HCT116 (cell line): ENCODE results near the gene RNF166. TPM values are rescaled to one million over a fixed set of nuclear protein-coding genes. Genes with fewer than 3 reads are reported as not detected.
A peak's percentile ranks its signal among the peaks of the same experiment; 100 is the strongest.

Source experiments
- ATAC-seq: fragments of 200-7000 bp; cut with Tn5 transposase; 2 replicates; pipeline ENCODE4 v1.9.1; 2020; ENCODE audit warnings: mild to moderate bottlenecking, moderate library complexity
- BruUV-seq: library from RNA; stranded (reverse); fragments of 400-500 nt; replicated peaks from 2 replicates; lab custom pipeline; 2021; lab: Mats Ljungman, UMichigan
- CTCF ChIA-PET: fragments of 300-600 bp; sonication (Branson Sonifier 250); formaldehyde crosslinking; loops from one replicate; lab custom pipeline; 2021; ENCODE audit warnings: antibody characterized with exemption; lab: Charles Lee
- POLR2A ChIA-PET: fragments of 300-600, 350-600 bp; sonication (Branson Sonifier 250); formaldehyde crosslinking; loops from one replicate; lab custom pipeline; 2021; ENCODE audit warnings: antibody characterized with exemption; lab: Charles Lee
- RAD21 ChIA-PET, 2 experiments: fragments of 300-600 bp; sonication (Branson Sonifier 250); formaldehyde crosslinking; loops; one replicate each; lab custom pipeline; 2023; ENCODE audit warnings: low total read pairs in 2 of 2; ENCODE audit not compliant: uncharacterized antibody in 2 of 2, unreplicated experiment in 2 of 2, low non-redundant PET in 1 of 2; lab: Charles Lee
- DNase-seq: peaks from one replicate; pipeline ENCODE4 v3.0.0-alpha.2; 2010; ENCODE audit warnings: low read depth, low spot score
- H2AFZ ChIP-seq: fragments of 200-600 bp; shearing (Covaris generic), sonication (generic); 2 replicates; pipeline ENCODE4 v1.6.1; 2017; ENCODE audit warnings: low read depth, mixed run types, mixed read lengths, antibody characterized with exemption, low read length; ENCODE audit not compliant: poor library complexity, severe bottlenecking
- H3K27ac ChIP-seq: 2 replicates; pipeline ENCODE4 v1.5.1; 2012; ENCODE audit warnings: low read depth, low read length
- H3K27me3 ChIP-seq: fragments of 200-600 bp; sonication (generic); 2 replicates; pipeline ENCODE4 v1.6.1; 2016; ENCODE audit warnings: mixed run types, low read length, mixed read lengths; ENCODE audit not compliant: insufficient read depth
- H3K36me3 ChIP-seq, 2 experiments: fragments of 200-500 bp in 1 of 2; fragments of 200-600 bp in 1 of 2; sonication (Bioruptor generic) in 1 of 2; sonication (generic) in 1 of 2; 2 replicates each; pipeline versions ENCODE4 v1.5.1 to v1.6.1; 2014 to 2016; ENCODE audit warnings: low read length in 2 of 2, inconsistent platforms in 1 of 2, mixed read lengths in 1 of 2, mixed run types in 1 of 2; ENCODE audit not compliant: insufficient read depth in 2 of 2, control insufficient read depth in 1 of 2
- H3K4me1 ChIP-seq, 2 experiments: fragments of 200-600 bp in 1 of 2; sonication (generic) in 1 of 2; 2 replicates each; pipeline versions ENCODE4 v1.5.1 to v1.6.1; 2012 to 2017; ENCODE audit warnings: low read length in 2 of 2, inconsistent platforms in 1 of 2, mild to moderate bottlenecking in 1 of 2, mixed read lengths in 1 of 2, mixed run types in 1 of 2, moderate library complexity in 1 of 2; ENCODE audit not compliant: insufficient read depth in 2 of 2, control insufficient read depth in 1 of 2
- H3K4me2 ChIP-seq: fragments of 200-600 bp; sonication (generic); 2 replicates; pipeline ENCODE4 v1.6.1; 2017; ENCODE audit warnings: mixed run types, low read length, mixed read lengths
- H3K4me3 ChIP-seq, 2 experiments: fragments of 200-600 bp in 1 of 2; sonication (generic) in 1 of 2; replicated peaks in 1 of 2; 2 replicates each; pipeline ENCODE4 v1.5.1; 2011 to 2016; ENCODE audit warnings: low read length in 2 of 2, control low read depth in 1 of 2, low read depth in 1 of 2, mild to moderate bottlenecking in 1 of 2, mixed read lengths in 1 of 2, mixed run types in 1 of 2
- H3K79me2 ChIP-seq: fragments of 200-600 bp; sonication (generic); 2 replicates; pipeline ENCODE4 v1.6.1; 2017; ENCODE audit warnings: mild to moderate bottlenecking, mixed run types, low read length, moderate library complexity, mixed read lengths; ENCODE audit not compliant: insufficient read depth
- H3K9ac ChIP-seq: fragments of 200-600 bp; sonication (generic); 2 replicates; pipeline ENCODE4 v1.6.1; 2016; ENCODE audit warnings: low read length, mixed read lengths
- H3K9me2 ChIP-seq: fragments of 200-600 bp; sonication (generic), shearing (Covaris generic); 2 replicates; pipeline ENCODE4 v1.6.1; 2017; ENCODE audit warnings: mixed run types, mild to moderate bottlenecking, moderate library complexity; ENCODE audit not compliant: insufficient read depth
- H3K9me3 ChIP-seq, 2 experiments: fragments of 200-500 bp in 1 of 2; fragments of 200-600 bp in 1 of 2; sonication (Bioruptor generic) in 1 of 2; sonication (generic) in 1 of 2; 2 replicates each; pipeline ENCODE4 v1.6.1; 2014 to 2017; ENCODE audit warnings: low read length in 2 of 2, mixed read lengths in 2 of 2, inconsistent platforms in 1 of 2, low read depth in 1 of 2, mild to moderate bottlenecking in 1 of 2, mixed run types in 1 of 2, moderate library complexity in 1 of 2; ENCODE audit not compliant: control insufficient read depth in 1 of 2, insufficient read depth in 1 of 2
- H4K20me1 ChIP-seq: fragments of 200-600 bp; sonication (generic), shearing (Covaris generic); 2 replicates; pipeline ENCODE4 v1.6.1; 2017; ENCODE audit warnings: mixed run types, mild to moderate bottlenecking, moderate library complexity; ENCODE audit not compliant: insufficient read depth
- JUND ChIP-seq: IDR thresholded peaks from 2 replicates; pipeline ENCODE4 v1.6.1; 2012
- POLR2A ChIP-seq: IDR thresholded peaks from 2 replicates; pipeline ENCODE4 v1.7.0; 2011; ENCODE audit warnings: borderline replicate concordance; ENCODE audit not compliant: insufficient read depth, insufficient read length; ENCODE audit errors: extremely low read depth
- POLR2AphosphoS5 ChIP-seq: IDR thresholded peaks from 2 replicates; pipeline ENCODE4 v1.6.1; 2011; ENCODE audit warnings: mild to moderate bottlenecking, low read depth, low read length, moderate library complexity
- TCF7L2 ChIP-seq: IDR thresholded peaks from 2 replicates; pipeline ENCODE4 v1.7.0; 2011; ENCODE audit warnings: borderline replicate concordance, inconsistent platforms; ENCODE audit not compliant: insufficient read depth, insufficient read length; ENCODE audit errors: extremely low read depth
- ZFX ChIP-seq: fragments of 450-650 bp; IDR thresholded peaks from 2 replicates; pipeline ENCODE4 v1.6.1; 2017
- ZNF274 ChIP-seq: fragments of 200-500 bp; sonication (Bioruptor generic); IDR thresholded peaks from 2 replicates; pipeline ENCODE4 v1.6.1; 2014; ENCODE audit warnings: mild to moderate bottlenecking, low read depth, low read length, inconsistent platforms
- intact Hi-C: fragments of 100-400 bp; cut with micrococcal nuclease; formaldehyde crosslinking; loops from 2 replicates; pipeline ENCODE4 v1.10.0; 2022
- total RNA-seq: library from RNA; stranded (reverse); gene quantifications from one replicate; pipeline ENCODE4 v1.2.1, GENCODE V29; 2021; ENCODE audit not compliant: unreplicated experiment

RNF166 gene
- total RNA-seq, 1 experiment from 2014 or later, result 39.4 TPM

DNA sequence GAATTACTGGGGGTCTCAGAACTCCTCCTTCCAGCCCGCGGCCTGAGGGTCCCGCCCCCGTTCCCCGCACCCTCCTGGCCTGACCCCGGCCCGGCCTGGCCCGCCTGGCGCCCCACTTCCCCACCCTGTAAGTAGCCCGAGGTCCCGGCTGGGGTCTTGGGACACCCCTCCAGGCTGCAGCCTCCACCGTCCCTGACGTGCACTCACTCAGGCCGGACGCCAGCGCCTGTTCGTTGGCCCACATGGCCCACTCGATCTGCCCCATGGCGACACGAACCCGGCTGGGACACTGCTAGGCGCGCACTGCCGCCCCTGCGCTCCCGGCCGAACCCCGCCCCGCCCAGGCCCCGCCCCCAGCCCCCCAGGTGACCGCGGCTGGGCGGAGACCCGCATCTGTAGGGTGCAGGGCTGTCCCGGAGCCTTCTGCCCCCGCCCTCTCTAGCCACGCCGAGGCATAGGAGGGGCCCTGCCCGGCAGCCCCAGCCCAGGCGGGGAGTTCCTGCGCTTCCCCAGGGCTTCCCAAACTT lies 55.4 kb downstream of the RNF166 start, which contains the start of gene CYBA:
Gene CYBA (minus strand): TSS at position 305 of the 527 bp plus-strand sequence. CDS start 40 bp downstream, at position 265.
- DNase-seq, result peak; percentile 57
- Histone ChIP-seq H3K27ac (peak within 1 kb of the TSS; percentile 86), H3K27me3 (no peaks in the 10 kb centered on the region), H3K9ac (peak within 1 kb of the TSS; percentile 98), H3K9me3 (no peaks in the 10 kb centered on the region), H4K20me1 (no peaks in the 10 kb centered on the region), H3K4me1 (peaks cover 16 to 26% of the 10 kb centered on the region in 2 experiments), H2AFZ (no peak within 1 kb of the TSS), H3K36me3 (peaks cover 4 to 10% of the 10 kb centered on the region in 2 experiments; a peak in 1 of 4 replicates), H3K4me3 (peak within 1 kb of the TSS; percentile 92 to 99), H3K9me2 (no peaks in the 10 kb centered on the region), H3K4me2 (peak within 1 kb of the TSS; percentile 95), H3K79me2 (peaks cover 36% of the 10 kb centered on the region)
- peak; percentile 94 for ATAC-seq
- TF ChIP-seq ZFX, result peak; percentile 86; the same call in 1 of the 2 replicates
- TF ChIP-seq POLR2A, result peak; percentile 77
- no peak for TF ChIP-seq JUND
- TF ChIP-seq POLR2AphosphoS5, result peak; percentile 98
- RAD21 ChIA-PET, result no interaction called here
- intact Hi-C loops, result loop anchor here (5.0 kb wide), 1 partner anchor 199 kb away; the partner anchor contains the start of gene ZFPM1
- no TSS peak for BruUV-seq
- POLR2A ChIA-PET, result no interaction called here
- CTCF ChIA-PET, result no interaction called here

DNA sequence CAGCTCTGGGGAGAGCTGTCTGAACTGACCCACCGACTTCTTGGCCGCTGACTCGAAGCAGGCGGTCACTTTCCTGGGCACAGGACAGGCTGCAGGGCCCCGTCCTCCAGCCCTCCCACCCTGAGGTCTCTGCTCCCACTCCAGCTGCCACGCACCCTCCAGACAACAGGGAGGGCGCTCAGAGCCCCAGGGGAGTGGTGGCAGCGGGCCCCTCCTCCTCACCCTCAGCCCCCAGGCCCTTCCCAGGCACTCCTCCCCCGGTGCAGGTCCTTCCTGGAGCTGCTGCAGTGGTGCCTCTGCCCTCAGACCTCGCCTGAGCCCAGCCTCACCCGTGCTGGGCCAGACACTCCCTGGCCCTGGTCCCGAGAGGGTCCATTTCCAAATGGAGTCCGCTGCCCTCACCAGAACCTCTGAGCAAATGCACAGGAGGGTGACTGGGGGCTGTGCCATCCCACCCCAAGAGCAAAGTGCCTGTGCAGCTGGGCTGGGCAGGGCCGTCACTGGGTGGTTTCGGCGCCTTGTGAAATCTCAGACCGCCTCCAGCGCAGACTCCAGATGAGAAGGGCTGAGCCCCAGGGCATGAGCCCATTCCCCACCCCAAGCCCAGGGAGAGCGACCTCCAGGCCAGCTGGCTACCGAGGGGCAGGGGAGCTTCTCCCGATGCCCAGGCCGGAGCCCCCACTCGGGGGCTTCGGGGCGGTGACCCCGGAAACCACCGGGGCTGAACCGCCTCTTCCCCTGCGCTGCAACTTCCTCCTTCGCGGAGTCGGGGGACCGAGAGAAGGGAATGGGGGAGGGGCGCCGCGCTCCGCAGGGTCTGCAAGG lies 56.1 kb downstream of the RNF166 start:
- TF ChIP-seq ZNF274 (no peak), TCF7L2 (peak; percentile 24)
- H3K9me3 ChIP-seq, result no peaks in the 10 kb centered on the region
- peak; percentile 23 for ATAC-seq
- peaks cover 16 to 26% of the 10 kb centered on the region in 2 experiments for H3K4me1 ChIP-seq
- intact Hi-C loops, result loop anchor here (5.0 kb wide), 1 partner anchor 198 kb away; the partner anchor contains the start of gene ZFPM1
- H3K27ac ChIP-seq, result peak overlapping the region; percentile 86
- DNase-seq, result no peak
- ChIA-PET RAD21 (no interaction called here), POLR2A (no interaction called here), CTCF (no interaction called here)
- peak overlapping the region; percentile 92 to 99 for H3K4me3 ChIP-seq
- H3K36me3 ChIP-seq, result peaks cover 5 to 10% of the 10 kb centered on the region in 2 experiments; a peak in 1 of 4 replicates
- BruUV-seq, result TSS peak; percentile 65
- H3K79me2 ChIP-seq, result peaks cover 36% of the 10 kb centered on the region
- H3K9ac ChIP-seq, result peak overlapping the region; percentile 98
- no peaks in the 10 kb centered on the region for H3K9me2 ChIP-seq
- H3K4me2 ChIP-seq, result peak overlapping the region; percentile 95
- H3K27me3 ChIP-seq, result no peaks in the 10 kb centered on the region
- no peak overlapping the region for H2AFZ ChIP-seq
- H4K20me1 ChIP-seq, result no peaks in the 10 kb centered on the region
